ENCODE data around the gene FOSL2.

DNA sequence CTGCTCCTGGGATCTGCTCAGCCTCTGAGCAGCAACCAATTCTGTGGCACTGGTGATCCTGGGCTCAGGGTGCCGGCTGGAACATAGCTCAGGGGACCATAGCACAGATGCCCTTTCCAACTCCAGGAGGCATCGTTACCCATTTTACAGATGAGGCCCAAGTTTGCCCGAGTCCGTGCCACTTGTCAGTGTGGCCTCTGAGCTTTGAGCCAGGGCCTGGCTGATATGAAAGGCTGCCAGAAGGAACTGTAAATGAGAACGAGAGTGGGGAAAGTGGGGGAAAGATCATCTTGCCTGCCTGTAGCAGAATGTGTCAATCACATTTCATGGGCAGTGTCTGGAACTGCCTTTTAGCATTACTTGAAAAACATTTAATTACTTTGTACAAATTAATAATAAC, 23.3 kb upstream of the FOSL2 start:
- TF ChIP-seq, protein P1, sequence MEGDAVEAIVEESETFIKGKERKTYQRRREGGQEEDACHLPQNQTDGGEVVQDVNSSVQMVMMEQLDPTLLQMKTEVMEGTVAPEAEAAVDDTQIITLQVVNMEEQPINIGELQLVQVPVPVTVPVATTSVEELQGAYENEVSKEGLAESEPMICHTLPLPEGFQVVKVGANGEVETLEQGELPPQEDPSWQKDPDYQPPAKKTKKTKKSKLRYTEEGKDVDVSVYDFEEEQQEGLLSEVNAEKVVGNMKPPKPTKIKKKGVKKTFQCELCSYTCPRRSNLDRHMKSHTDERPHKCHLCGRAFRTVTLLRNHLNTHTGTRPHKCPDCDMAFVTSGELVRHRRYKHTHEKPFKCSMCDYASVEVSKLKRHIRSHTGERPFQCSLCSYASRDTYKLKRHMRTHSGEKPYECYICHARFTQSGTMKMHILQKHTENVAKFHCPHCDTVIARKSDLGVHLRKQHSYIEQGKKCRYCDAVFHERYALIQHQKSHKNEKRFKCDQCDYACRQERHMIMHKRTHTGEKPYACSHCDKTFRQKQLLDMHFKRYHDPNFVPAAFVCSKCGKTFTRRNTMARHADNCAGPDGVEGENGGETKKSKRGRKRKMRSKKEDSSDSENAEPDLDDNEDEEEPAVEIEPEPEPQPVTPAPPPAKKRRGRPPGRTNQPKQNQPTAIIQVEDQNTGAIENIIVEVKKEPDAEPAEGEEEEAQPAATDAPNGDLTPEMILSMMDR (conservative IDR thresholded peaks at IDR 0.05; ENCODE audit: low read depth, low read length) = no peak
- no peak for TF ChIP-seq EZH2 (IDR thresholded peaks at IDR 0.05; ENCODE audit: borderline replicate concordance, low read depth, low read length, poor library complexity, severe bottlenecking)

Data from A673 (cell line).